HepG2 (cell line): ENCODE measurements around the gene RPL36AL. TPM values are rescaled to one million over a fixed set of nuclear protein-coding genes. Genes with fewer than 3 reads are reported as not detected.

Source experiments
- CSRNP2 ChIP-seq: sonication (generic); formaldehyde crosslinking; conservative IDR thresholded peaks from 2 replicates; pipeline ENCODE4 v1.8.0; 2022; ENCODE audit warnings: low read depth, missing genetic modification reagents
- DBP ChIP-seq: sonication (generic); formaldehyde crosslinking; IDR thresholded peaks from 2 replicates; pipeline ENCODE4 v1.4.0; 2020; ENCODE audit warnings: missing genetic modification reagents; ENCODE audit errors: not compliant biosample characterization
- FOXA3 ChIP-seq: IDR thresholded peaks from 2 replicates; pipeline ENCODE4 v1.6.1; 2016; ENCODE audit warnings: missing genetic modification reagents, missing compliant biosample characterization
- ISL2 ChIP-seq: sonication (generic); formaldehyde crosslinking; IDR thresholded peaks from 2 replicates; pipeline ENCODE4 v1.5.0; 2020; ENCODE audit warnings: missing genetic modification reagents
- MXD3 ChIP-seq: IDR thresholded peaks from 2 replicates; pipeline ENCODE4 v1.6.1; 2016; ENCODE audit warnings: mild to moderate bottlenecking, missing biosample characterization, missing genetic modification reagents
- MYPOP ChIP-seq: sonication (generic); formaldehyde crosslinking; IDR thresholded peaks from 2 replicates; pipeline ENCODE4 v1.8.1; 2023; ENCODE audit warnings: mild to moderate bottlenecking, moderate library complexity, missing genetic modification reagents
- SALL1 ChIP-seq: sonication (generic); formaldehyde crosslinking; IDR thresholded peaks from 2 replicates; pipeline ENCODE4 v1.8.0; 2022; ENCODE audit warnings: mild to moderate bottlenecking, missing genetic modification reagents
- TBX2 ChIP-seq: sonication (generic); formaldehyde crosslinking; IDR thresholded peaks from 2 replicates; pipeline ENCODE4 v1.5.0; 2020; ENCODE audit warnings: missing genetic modification reagents, mild to moderate bottlenecking, borderline replicate concordance
- ZBTB1 ChIP-seq: sonication (generic); formaldehyde crosslinking; IDR thresholded peaks from 2 replicates; pipeline ENCODE4 v1.4.0; 2020; ENCODE audit warnings: missing genetic modification reagents, borderline replicate concordance
- ZBTB37 ChIP-seq: sonication (generic); formaldehyde crosslinking; IDR thresholded peaks from 2 replicates; pipeline ENCODE4 v1.4.0; 2020; ENCODE audit warnings: mild to moderate bottlenecking, missing genetic modification reagents
- ZNF331 ChIP-seq: sonication (generic); formaldehyde crosslinking; IDR thresholded peaks from 2 replicates; pipeline ENCODE4 v1.4.0; 2020; ENCODE audit warnings: missing genetic modification reagents
- ZNF496 ChIP-seq: sonication (generic); formaldehyde crosslinking; IDR thresholded peaks from 2 replicates; pipeline ENCODE4 v1.8.1; 2023; ENCODE audit warnings: mild to moderate bottlenecking, moderate library complexity, missing genetic modification reagents; ENCODE audit not compliant: insufficient replicate concordance
- ZNF546 ChIP-seq: sonication (generic); formaldehyde crosslinking; conservative IDR thresholded peaks from 2 replicates; pipeline ENCODE4 v1.8.1; 2023; ENCODE audit warnings: mild to moderate bottlenecking, missing genetic modification reagents
- ZNF678 ChIP-seq: sonication (generic); formaldehyde crosslinking; IDR thresholded peaks from 2 replicates; pipeline ENCODE4 v1.4.0; 2020; ENCODE audit warnings: mild to moderate bottlenecking, missing genetic modification reagents
- ZNF691 ChIP-seq: sonication (generic); formaldehyde crosslinking; IDR thresholded peaks from 2 replicates; pipeline ENCODE4 v1.4.0; 2020; ENCODE audit warnings: missing genetic modification reagents, low read depth, mild to moderate bottlenecking, borderline replicate concordance
- ZNF770 ChIP-seq: sonication (generic); formaldehyde crosslinking; IDR thresholded peaks from 2 replicates; pipeline ENCODE4 v1.5.0; 2020; ENCODE audit warnings: mild to moderate bottlenecking, missing genetic modification reagents
- ZNF800 ChIP-seq: sonication (generic); formaldehyde crosslinking; IDR thresholded peaks from 2 replicates; pipeline ENCODE4 v1.4.0; 2020; ENCODE audit warnings: missing genetic modification reagents
- polyA plus RNA-seq, 8 experiments: library from polyadenylated mRNA; depleted of rRNA in 3 of 8; stranded (reverse) in 7 of 8; unstranded in 1 of 8; fragments of >200 nt; fragmentation: Illumina TruSeq in 4 of 8; extraction: Trizol in 4 of 8; gene quantifications; 2 replicates each; pipeline versions ENCODE4 v1.2.1 to v1.2.3, GENCODE V29; 2011 to 2016; ENCODE audit warnings: low read depth in 4 of 8, missing spikeins in 1 of 8, mixed read lengths in 1 of 8; ENCODE audit not compliant: insufficient read depth in 1 of 8
- total RNA-seq, 5 experiments: library from RNA; depleted of rRNA; stranded (reverse); fragments of >200 nt; fragmentation: Illumina TruSeq; extraction: Trizol; gene quantifications; 2 replicates each; pipeline ENCODE4 v1.2.3, GENCODE V29; 2016; ENCODE audit warnings: low read depth in 1 of 5

Gene RPL36AL
- total and polyA plus RNA-seq, 2 of the 13 experiments (the other 11 are each of a cell fraction or from before 2014, with no cell fraction given), result 90.0 to 294 TPM

GRCh38 chr14:49586673-49587460 is 33.6 kb downstream of the RPL36AL start (continued):
- no peak for TF ChIP-seq FOXA3
- no peak for TF ChIP-seq ZNF496 (CRISPR knock-in tag)
- TF ChIP-seq DBP, result no peak
- peak; percentile 7; the same call in 1 of the 2 replicates for TF ChIP-seq ZNF331 (CRISPR knock-in tag)
- no peak for TF ChIP-seq MXD3 (CRISPR knock-in tag)
- no peak for TF ChIP-seq CSRNP2 (CRISPR knock-in tag)
- 0 out of 2 replicates have a peak, but pooled peaks have one; percentile 37 for TF ChIP-seq ZBTB37 (CRISPR knock-in tag)
- TF ChIP-seq ZNF800, result peak; percentile 59; the same call in 1 of the 2 replicates
- no peak; the same call in 1 of the 2 replicates for TF ChIP-seq TBX2 (CRISPR knock-in tag)
- TF ChIP-seq ZBTB1 (CRISPR knock-in tag), result no peak
- TF ChIP-seq ZNF691 (CRISPR knock-in tag), result no peak
- 0 out of 2 replicates have a peak, but pooled peaks have one; percentile 62 for TF ChIP-seq ISL2 (CRISPR knock-in tag)
- no peak for TF ChIP-seq ZNF546 (CRISPR knock-in tag)
- no peak for TF ChIP-seq SALL1 (CRISPR knock-in tag)
- TF ChIP-seq ZNF770 (CRISPR knock-in tag), result peak; percentile 95
- TF ChIP-seq MYPOP (CRISPR knock-in tag), result peak; percentile 56; the same call in 1 of the 2 replicates
- TF ChIP-seq ZNF678 (CRISPR knock-in tag), result no peak
